ENCODE data around the gene SLC10A7. TPM values are rescaled to one million over a fixed set of nuclear protein-coding genes. Genes with fewer than 3 reads are reported as not detected.

SLC10A7 gene
- total and polyA plus RNA-seq, 2 donors (not counting 1 experiment from before 2014, with no cell fraction given): 5.7 to 18.3 TPM

- H3K27me3 Mint-ChIP-seq: peaks cover 2% of the 10 kb centered on the region
- no peak overlapping the region for H3K4me3 ChIP-seq (ENCODE audit: control extremely low read depth in 1 of 5, extremely low read depth in 1 of 5, insufficient read depth in 1 of 5, low read depth in 2 of 5, low read length in 4 of 5)
- peaks cover 9 to 12% of the 10 kb centered on the region in 2 donors for H3K4me1 ChIP-seq (ENCODE audit: control insufficient read depth in 2 of 2, insufficient read depth in 2 of 2, low read length in 2 of 2)
- H3K36me3 ChIP-seq (replicated peaks in 1 of 2; ENCODE audit: control extremely low read depth in 1 of 2, control insufficient read depth in 1 of 2, extremely low read depth in 1 of 2, insufficient read depth in 2 of 2, low read length in 1 of 2): no peaks in the 10 kb centered on the region
- CTCF ChIA-PET: interaction anchor here (1.4 kb wide), 1 partner anchor 851 kb away, joined by 4 read pairs; no protein-coding TSS in a partner anchor
- intact Hi-C loops (cut with micrococcal nuclease): loop anchor here (1.0 to 2.0 kb wide), 2 partner anchors 287 to 673 kb away; no protein-coding TSS in a partner anchor
- H3K9me3 ChIP-seq (ENCODE audit: control extremely low read depth in 1 of 3, control insufficient read depth in 2 of 3, insufficient read depth in 1 of 3, low read length in 2 of 3): no peaks in the 10 kb centered on the region
- H3K9ac ChIP-seq (ENCODE audit: low read length): peak overlapping the region; percentile 32
- TF ChIP-seq CTCF (IDR thresholded peaks at IDR 0.05) (peak; percentile 55), EZH2 (IDR thresholded peaks at IDR 0.05; ENCODE audit: borderline replicate concordance, insufficient read depth, low read depth, low read length, poor library complexity, severe bottlenecking) (no peak)
- H3K27me3 ChIP-seq (replicated peaks in 1 of 4; ENCODE audit: control extremely low read depth in 1 of 4, control insufficient read depth in 3 of 4, insufficient read depth in 4 of 4, low read length in 3 of 4): peaks cover 0 to 3% (median 0%) of the 10 kb centered on the region in 4 experiments
- DNase-seq (peak; percentile 44), ATAC-seq (ENCODE audit: low read depth) (peak; percentile 65)
- H4K20me1 ChIP-seq (ENCODE audit: control insufficient read depth, insufficient read depth, low read length, poor library complexity, severe bottlenecking): no peaks in the 10 kb centered on the region
- H3K79me2 ChIP-seq (ENCODE audit: control insufficient read depth, insufficient read depth, low read length): no peaks in the 10 kb centered on the region
- H3K4me2 ChIP-seq (replicated peaks; ENCODE audit: low read depth, low read length, poor library complexity, severe bottlenecking): peak overlapping the region; percentile 53
- POLR2A ChIA-PET: no interaction called here
- H3K4me1 Mint-ChIP-seq: peaks cover 18% of the 10 kb centered on the region
- H2AFZ ChIP-seq (ENCODE audit: insufficient read depth, low read depth, low read length, poor library complexity, severe bottlenecking): peak overlapping the region; percentile 46
- no peak overlapping the region for H3K27ac ChIP-seq (ENCODE audit: low read length in 2 of 2)
- no peak overlapping the region for H3K27ac Mint-ChIP-seq
- WGBS (ENCODE audit: insufficient coverage): 36% methylated on average over 23 of the region's 24 CpGs
- H3K4me3 Mint-ChIP-seq: peak overlapping the region; percentile 20
- H3K9me3 Mint-ChIP-seq (ENCODE audit: insufficient read depth): no peaks in the 10 kb centered on the region
Observed at GRCh38 chr4:146243141-146243882, 278.4 kb downstream of the SLC10A7 start.

DNA sequence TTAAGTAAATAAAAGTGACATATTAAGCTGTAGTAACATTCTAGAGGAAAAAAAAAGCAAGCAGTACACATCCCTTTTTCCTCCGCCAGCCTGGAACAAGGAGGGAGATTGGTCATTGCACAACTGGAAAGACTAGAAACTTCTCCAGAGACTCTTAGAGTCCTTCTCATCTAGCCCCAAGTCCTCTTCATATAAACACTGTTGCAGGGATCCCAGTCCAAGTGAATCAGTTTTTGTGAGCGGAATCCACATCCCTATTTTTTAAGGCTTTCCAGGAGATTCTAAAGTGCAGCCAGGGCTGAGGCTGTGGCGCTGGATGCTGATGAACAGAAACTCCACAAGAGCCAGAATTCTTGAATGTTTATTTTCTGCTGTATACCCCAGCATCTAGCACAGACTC, 283.6 kb downstream of the SLC10A7 start:
- ChIA-PET POLR2A (no interaction called here), CTCF (no interaction called here)
- TF ChIP-seq CTCF (IDR thresholded peaks at IDR 0.05) (no peak), EZH2 (IDR thresholded peaks at IDR 0.05; ENCODE audit: borderline replicate concordance, insufficient read depth, low read depth, low read length, poor library complexity, severe bottlenecking) (no peak)
- Histone ChIP-seq H3K27ac (ENCODE audit: low read length in 2 of 2) (no peak overlapping the region), H3K36me3 (replicated peaks in 1 of 2; ENCODE audit: control extremely low read depth in 1 of 2, control insufficient read depth in 1 of 2, extremely low read depth in 1 of 2, insufficient read depth in 2 of 2, low read length in 1 of 2) (no peaks in the 10 kb centered on the region), H3K27me3 (replicated peaks in 1 of 4; ENCODE audit: control extremely low read depth in 1 of 4, control insufficient read depth in 3 of 4, insufficient read depth in 4 of 4, low read length in 3 of 4) (peaks cover 0 to 5% (median 0%) of the 10 kb centered on the region in 4 experiments), H3K4me1 (ENCODE audit: control insufficient read depth in 2 of 2, insufficient read depth in 2 of 2, low read length in 2 of 2) (peaks cover 0 to 3% of the 10 kb centered on the region in 2 donors), H3K9me3 (ENCODE audit: control extremely low read depth in 1 of 3, control insufficient read depth in 2 of 3, insufficient read depth in 1 of 3, low read length in 2 of 3) (no peaks in the 10 kb centered on the region), H3K9ac (ENCODE audit: low read length) (no peak overlapping the region), H2AFZ (ENCODE audit: insufficient read depth, low read depth, low read length, poor library complexity, severe bottlenecking) (no peak overlapping the region), H3K4me2 (replicated peaks; ENCODE audit: low read depth, low read length, poor library complexity, severe bottlenecking) (no peak overlapping the region), H3K4me3 (ENCODE audit: control extremely low read depth in 1 of 5, extremely low read depth in 1 of 5, insufficient read depth in 1 of 5, low read depth in 2 of 5, low read length in 4 of 5) (no peak overlapping the region), H3K79me2 (ENCODE audit: control insufficient read depth, insufficient read depth, low read length) (no peaks in the 10 kb centered on the region), H4K20me1 (ENCODE audit: control insufficient read depth, insufficient read depth, low read length, poor library complexity, severe bottlenecking) (no peaks in the 10 kb centered on the region)
- ATAC-seq (ENCODE audit: low read depth) (no peak), DNase-seq (no peak)
- no peak overlapping the region for H3K4me3 Mint-ChIP-seq
- no peak overlapping the region for H3K27ac Mint-ChIP-seq
- H3K4me1 Mint-ChIP-seq: peaks cover 10% of the 10 kb centered on the region
- 100% methylated on average over 1 of the region's 3 CpGs for WGBS (ENCODE audit: insufficient coverage)
- peaks cover 2% of the 10 kb centered on the region for H3K27me3 Mint-ChIP-seq
- H3K9me3 Mint-ChIP-seq (ENCODE audit: insufficient read depth): no peaks in the 10 kb centered on the region
- intact Hi-C loops (cut with micrococcal nuclease): no loop called here

Measured in B cell (primary cell).